Cardiac fibroblast (primary cell): ENCODE data around the gene LGALS16.
"Not testable (repeated sequence)": the region's sequence is repeated elsewhere in the genome, so short reads cannot be mapped to it uniquely, and the experiment has no call there.

ENCODE experiments used
- DNase-seq, 2 donors: peaks; one replicate each; pipeline versions ENCODE4 v3.0.0 to v3.0.0-alpha.2; 2010; ENCODE audit warnings: low read depth in 2 of 2
- H3K4me3 ChIP-seq, 2 donors: replicated peaks in 1 of 2; 1 replicate in 1 of 2; 2 replicates in 1 of 2; pipeline ENCODE4 v1.5.1; 2011; ENCODE audit warnings: low read depth in 2 of 2, low read length in 2 of 2, mild to moderate bottlenecking in 2 of 2, moderate library complexity in 1 of 2
- CTCF ChIP-seq: IDR thresholded peaks from one replicate; pipeline ENCODE4 v1.5.1; 2011; ENCODE audit warnings: low read depth, mild to moderate bottlenecking, low read length, inconsistent platforms

Gene LGALS16

GRCh38 chr19:39684267-39684666, 28.6 kb downstream of the LGALS16 start:
- no peak for TF ChIP-seq CTCF
- no peak overlapping the region for H3K4me3 ChIP-seq
- DNase-seq, result no peak

DNA sequence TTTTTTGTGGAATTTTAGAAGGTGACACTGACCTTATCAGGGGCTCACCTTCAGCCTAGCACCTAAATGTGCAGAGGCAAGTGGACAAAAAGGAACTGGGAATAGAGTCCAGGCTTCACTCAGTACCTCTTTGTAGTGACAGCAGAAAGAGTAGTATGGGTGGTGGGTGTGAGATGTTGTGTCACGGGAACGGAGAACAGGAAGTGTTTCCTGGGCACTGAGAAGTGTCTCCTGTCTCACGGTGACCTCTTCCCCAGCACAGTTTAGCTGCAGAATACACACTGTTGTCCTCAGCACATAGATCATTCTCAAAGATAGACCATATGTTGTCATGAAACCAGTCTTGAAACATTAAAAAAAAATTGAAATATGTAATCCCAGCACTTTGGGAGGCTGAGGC, 31.0 kb downstream of the LGALS16 start:
- DNase-seq, result no peak
- TF ChIP-seq CTCF, result no peak
- no peak overlapping the region for H3K4me3 ChIP-seq

GRCh38 chr19:39688637-39689036, 32.9 kb downstream of the LGALS16 start:
- H3K4me3 ChIP-seq, DNase-seq: not testable (repeated sequence)

DNA sequence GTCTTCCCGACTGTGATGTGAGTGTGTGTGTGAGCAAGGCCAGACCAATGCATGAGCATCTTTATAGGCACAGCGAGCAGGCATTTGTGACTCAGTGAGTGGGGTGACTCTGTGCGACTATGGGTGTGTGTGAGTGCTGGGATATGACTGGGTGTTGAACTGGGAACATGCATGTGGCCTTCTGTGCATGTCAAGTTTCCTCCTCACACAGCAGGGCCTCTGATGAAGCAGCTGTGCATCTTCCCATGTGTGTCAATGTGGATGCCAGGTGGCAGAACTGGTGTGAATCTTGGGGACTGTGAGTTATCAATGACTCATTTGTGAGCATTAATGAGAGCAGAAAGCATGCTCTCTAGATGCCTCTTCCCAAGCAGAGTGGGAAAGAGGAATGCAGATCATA, 36.5 kb downstream of the LGALS16 start:
- TF ChIP-seq CTCF, result no peak
- DNase-seq, result no peak
- H3K4me3 ChIP-seq, result no peak overlapping the region

DNA sequence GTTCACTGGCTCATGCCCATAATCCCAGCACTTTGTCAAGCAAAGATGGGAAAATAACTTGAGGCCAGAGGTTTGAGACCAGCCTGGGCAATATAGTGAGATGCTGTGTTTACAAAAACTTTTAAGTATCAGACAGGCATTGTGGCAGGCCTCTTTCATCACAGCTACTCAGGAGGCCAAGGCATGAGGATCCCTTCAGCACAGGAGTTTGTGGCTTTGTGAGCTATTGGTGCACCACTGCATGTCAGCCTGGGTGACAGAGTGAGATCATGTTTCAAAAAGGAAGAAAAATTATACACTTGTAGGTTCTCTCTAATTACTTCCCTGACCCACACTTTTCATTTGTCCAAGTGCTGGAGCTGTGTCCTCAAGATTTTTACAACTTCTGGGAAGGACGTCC, 37.1 kb downstream of the LGALS16 start:
- no peak for DNase-seq
- H3K4me3 ChIP-seq, result no peak overlapping the region
- TF ChIP-seq CTCF, result no peak

GRCh38 chr19:39695759-39696158, 40.0 kb downstream of the LGALS16 start:
- no peak for DNase-seq
- no peak for TF ChIP-seq CTCF

DNA sequence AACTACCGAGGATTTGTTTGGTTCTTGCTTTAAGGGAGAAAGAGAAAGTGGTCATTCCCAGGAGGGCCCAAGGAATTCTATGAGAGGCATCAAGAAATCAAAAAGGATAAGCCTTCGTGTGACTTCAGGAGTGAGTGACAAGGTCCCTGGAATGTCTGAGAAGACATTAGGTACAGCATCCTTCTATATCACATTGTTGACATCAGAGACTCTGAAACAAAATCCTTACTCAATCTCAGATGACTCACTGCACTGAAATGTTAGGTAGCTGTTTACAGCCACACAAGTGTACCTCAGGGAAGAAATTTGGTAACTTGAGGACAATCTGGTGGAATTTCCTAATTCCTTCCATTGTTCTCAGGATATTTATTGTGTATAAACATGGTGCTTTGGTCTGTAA, 40.7 kb downstream of the LGALS16 start:
- TF ChIP-seq CTCF, result no peak
- DNase-seq, result peak in 1 of 2 donors; percentile 68
- no peak overlapping the region for H3K4me3 ChIP-seq

More at GRCh38 chr19:39695759-39696158, 40.0 kb downstream of the LGALS16 start:
- H3K4me3 ChIP-seq, result no peak overlapping the region

DNA sequence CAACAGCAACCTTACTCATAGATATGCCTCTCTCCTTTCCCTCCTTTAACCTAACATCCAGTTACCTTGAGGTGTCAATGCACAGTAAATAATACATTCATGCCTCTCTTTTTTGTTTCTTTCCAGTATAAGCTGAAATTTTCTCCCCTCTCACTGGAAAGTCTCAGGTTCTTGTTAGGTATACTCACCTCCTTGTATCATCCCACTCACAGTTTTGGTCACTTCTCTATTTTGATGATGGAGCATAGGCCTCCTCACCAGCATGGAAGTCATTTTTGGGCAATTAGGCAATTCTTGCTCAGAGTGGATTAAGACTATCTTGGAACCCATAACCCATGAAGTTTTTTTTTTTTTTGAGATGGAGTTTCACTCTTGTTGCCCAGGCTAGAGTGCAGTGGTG, 42.8 kb downstream of the LGALS16 start:
- TF ChIP-seq CTCF, result no peak
- DNase-seq, result no peak
- no peak overlapping the region for H3K4me3 ChIP-seq
